Measurements from ENCODE around the gene GSDME.
"Not testable (repeated sequence)": the region's sequence is repeated elsewhere in the genome, so short reads cannot be mapped to it uniquely, and the experiment has no call there.

The GSDME gene

GRCh38 chr7:24757353-24758275, at the start of gene GSDME:
Gene GSDME (minus strand): TSS chr7:24757464. CDS start chr7:24749774, 7,690 bp downstream.
- no peak for FAIRE-seq

DNA sequence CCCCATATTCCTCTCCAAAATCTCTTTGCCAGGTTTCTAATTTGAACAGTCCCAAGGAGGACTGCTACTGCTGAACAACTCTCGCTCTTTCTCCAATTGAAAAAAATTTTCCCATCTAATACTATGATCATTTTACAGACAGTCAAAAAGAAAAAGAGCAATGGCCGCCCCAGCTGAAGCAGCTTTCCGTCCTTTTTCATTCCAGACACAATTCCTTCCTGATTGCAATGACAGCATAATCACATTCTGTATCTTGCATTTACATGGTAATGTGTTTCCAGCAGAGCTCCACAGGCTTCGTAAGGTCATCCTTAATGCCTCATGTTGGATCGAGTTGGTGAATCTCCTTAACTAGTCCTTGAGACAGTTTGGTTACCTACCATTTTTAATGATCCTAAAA, 45.0 kb upstream of the GSDME start:
- no peak for FAIRE-seq

DNA sequence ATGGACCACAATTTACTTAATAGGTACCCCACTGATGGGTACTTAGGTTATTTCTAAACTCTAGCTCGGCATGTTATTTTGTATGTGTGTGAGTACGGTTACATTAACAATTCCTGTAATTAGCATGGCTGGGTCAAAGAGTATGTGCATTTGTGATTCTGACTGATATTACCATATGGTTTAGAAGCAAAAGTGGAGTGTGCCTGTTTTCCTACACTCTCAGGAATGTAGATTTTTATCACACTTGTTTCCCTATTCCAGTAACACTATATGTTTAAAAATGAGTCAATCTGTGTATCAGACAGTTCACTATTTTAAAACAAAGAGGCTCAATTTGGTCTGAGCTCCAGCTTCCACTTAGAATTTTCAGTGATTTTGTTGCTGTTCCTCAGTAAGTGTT, 44.6 kb upstream of the GSDME start:
- no peak for FAIRE-seq

GRCh38 chr7:24800667-24801066, 43.4 kb upstream of the GSDME start:
- no peak for FAIRE-seq

DNA sequence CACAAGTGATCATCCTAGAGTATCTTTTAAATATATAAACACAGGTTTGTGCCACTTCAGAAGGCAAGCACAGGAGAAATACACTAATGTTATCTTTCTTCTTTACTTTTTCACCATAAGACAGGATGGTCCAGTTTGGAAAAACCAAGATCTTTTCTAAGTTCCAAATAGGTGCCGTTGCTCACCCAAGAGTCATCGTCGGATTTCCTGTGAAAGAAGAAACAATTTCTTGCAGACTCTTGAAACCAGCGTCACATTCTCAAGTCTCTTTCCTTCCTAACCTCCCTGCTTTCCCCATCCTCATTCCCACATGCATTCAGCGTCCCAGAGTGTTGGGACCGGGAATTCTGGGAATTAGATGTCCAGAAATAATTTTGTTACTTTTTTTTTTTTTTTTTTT, 42.8 kb upstream of the GSDME start:
- FAIRE-seq = no peak

DNA sequence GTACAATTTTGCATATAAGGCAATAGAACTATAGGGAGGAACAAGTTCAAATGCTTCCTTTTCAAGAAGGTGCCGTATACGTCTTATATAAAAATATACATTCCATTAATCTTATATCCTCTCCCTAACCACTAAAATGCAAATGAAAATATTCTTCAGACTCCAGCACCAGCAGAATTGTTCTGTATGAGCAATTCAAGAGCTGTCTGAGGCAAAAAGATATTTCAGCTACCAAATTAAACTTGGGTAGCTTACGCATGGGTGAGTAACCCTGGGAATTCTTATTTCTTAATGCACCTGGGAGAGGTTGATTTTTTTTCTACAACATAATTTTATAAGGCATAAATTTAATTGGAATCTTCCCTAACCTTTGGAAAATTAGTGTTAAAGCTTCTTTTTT, 42.2 kb upstream of the GSDME start:
- FAIRE-seq = no peak

GRCh38 chr7:24798261-24798660, 41.0 kb upstream of the GSDME start:
- no peak for FAIRE-seq

GRCh38 chr7:24797270-24797669, 40.0 kb upstream of the GSDME start:
- FAIRE-seq = no peak

DNA sequence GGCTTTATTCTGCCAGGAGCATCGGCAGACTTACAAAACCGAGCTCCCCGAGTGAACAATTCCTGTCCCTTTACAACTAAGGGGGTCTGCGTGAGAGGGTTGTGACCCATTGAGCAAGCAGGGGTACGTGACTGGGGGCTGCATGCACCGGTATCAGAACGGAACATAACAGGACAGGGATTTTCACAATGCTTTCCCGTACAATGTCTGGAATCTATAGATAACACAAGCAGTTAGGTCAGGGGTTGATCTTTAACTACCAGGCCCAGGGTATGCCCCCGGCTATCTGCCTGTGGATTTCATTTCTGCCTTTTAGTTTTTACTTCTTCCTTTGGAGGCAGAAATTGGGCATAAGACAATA, 38.1 kb upstream of the GSDME start:
- FAIRE-seq = no peak

GRCh38 chr7:24794751-24795406, 37.6 kb upstream of the GSDME start:
- FAIRE-seq = not testable (repeated sequence)

DNA sequence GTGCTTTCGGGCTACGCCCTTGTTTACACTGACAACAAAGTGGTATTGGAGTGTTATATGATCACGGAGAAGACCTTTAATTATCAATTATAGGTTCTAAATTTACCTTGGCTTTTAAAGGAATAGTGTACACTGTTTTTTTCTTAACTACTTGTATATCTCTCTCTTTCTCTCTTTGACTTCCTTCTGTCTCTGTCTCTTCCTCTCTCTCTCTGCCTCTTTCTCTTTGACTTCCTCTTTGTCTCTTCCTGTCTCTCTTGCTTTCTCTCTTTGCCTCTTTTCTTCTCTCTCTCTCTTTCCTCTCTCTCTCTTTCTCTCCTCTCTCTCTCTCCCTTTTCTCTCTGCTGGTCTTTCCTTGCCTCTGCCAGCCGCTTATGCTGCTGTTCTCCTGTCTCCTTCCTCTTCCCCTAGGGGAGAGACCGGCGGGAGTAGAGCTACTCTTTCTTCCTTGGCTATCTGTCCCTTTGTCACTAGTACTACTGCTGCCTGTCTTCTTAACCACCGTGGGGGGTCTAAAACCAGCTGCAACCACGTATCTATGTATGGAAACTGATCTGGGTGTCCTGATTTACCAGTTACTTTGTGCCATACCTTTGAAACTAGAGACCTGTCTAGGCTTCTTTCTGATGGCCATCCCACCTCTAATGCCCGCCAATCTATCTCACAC, 36.9 kb upstream of the GSDME start:
- FAIRE-seq = no peak

DNA sequence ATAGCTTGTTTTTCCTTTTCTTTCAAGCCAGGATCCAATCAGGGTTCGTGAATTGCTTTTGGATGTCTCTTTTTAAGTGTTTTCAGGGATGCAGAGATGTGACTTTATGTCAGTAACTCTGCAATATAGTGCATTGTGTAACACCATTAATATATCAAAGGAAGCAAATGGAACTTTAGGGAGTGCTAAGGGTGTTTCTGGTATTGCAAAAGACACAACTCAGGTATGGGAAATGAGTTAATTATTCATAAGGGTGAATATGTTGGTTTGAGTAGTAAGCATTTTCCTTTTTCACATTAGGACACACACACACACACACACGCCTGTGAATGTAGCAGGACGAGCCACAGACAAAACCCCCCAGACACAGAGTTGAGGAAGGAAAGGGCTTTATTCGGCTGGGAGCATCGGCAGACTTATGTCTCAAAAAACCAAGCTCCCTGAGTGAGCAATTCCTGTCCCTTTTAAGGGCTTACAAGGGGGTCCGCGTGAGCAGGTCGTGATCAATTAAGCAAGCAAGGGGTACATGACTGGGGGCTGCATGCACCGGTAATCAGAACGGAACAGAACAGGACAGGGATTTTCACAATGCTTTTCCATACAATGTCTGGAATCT, 31.8 kb upstream of the GSDME start:
- no peak for FAIRE-seq

- no peak for FAIRE-seq
These were observed 30.8 kb upstream of the GSDME start for GRCh38 chr7:24788075-24788474.

DNA sequence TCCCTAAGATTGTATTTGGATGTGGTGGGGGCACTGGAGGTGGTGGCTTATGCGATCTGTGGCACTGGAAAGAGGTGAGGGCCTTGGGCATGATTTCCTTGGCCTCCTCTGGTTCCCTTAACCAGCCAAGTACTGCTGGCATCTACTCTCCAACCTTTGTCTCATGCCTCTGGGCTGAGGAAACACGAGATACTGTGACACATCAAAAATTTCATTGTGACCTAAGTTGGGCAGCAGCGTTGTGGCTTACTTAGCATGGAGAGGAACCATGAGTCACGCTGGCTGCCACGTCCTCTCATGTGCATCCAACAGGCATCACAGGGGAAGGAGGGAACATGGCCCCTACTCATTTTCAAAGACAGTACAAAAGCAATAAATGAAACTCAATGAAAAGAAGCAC, 29.7 kb upstream of the GSDME start:
- FAIRE-seq = no peak

DNA sequence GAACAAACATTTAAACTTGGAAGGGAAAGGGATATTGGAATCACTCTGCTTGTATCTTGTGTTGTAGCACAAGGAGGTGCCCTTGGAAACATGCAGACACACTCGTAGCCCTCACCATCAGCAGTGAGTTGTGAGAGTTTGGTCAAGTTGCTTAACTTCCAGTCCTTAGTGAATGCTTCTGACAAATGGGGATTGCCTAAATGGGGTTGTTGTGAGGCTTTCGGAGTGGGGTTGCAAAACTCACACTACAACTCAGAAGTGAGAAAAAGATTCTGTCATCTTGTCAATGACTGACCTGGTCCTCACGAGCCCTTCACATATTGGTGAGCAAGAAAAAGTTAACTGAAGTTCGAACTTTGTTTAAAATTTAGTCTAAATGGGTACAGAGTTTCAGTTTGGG, 29.0 kb upstream of the GSDME start:
- no peak for FAIRE-seq

DNA sequence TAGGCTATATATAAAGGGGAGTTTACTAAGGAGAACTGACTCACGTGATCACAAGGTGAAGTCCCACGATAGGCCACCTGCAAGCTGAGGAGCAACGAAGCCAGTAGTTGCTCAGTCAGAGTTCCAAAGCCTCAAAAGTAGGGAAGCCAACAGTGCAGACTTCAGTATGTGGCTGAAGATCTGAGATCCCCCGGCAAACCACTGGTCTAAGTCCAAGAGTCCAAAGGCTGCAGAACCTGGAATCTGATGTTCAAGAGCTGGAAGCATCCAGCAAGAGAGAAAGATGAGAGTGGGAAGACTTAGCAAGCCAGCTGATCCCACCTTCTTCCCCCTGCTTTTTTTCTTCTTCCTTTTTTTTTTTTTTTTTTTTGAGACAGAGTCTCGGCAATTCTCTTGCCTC, 27.0 kb upstream of the GSDME start:
- no peak for FAIRE-seq

- no peak for FAIRE-seq
These were observed 26.4 kb upstream of the GSDME start for GRCh38 chr7:24783698-24784097.

DNA sequence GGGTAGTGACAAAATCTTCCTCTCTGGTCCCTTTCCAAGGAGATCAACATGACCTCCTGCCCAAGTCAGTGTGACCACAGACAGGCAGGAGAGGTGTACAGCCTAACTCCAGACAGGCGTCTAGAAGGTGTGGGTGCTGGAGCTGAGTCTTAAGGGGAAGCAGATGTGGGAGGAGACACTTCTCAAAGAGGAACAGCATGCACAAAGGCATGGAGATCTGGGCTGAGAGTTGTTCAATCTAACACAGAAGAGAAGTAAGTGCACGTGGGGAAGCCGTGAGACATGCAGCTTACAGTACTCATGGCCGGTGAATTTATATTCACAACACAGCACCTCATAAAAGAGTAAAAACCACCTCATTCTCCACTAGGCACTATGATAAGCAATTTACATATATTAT, 23.8 kb upstream of the GSDME start:
- FAIRE-seq = no peak

GRCh38 chr7:24779283-24779655, 22.0 kb upstream of the GSDME start:
- no peak for FAIRE-seq

DNA sequence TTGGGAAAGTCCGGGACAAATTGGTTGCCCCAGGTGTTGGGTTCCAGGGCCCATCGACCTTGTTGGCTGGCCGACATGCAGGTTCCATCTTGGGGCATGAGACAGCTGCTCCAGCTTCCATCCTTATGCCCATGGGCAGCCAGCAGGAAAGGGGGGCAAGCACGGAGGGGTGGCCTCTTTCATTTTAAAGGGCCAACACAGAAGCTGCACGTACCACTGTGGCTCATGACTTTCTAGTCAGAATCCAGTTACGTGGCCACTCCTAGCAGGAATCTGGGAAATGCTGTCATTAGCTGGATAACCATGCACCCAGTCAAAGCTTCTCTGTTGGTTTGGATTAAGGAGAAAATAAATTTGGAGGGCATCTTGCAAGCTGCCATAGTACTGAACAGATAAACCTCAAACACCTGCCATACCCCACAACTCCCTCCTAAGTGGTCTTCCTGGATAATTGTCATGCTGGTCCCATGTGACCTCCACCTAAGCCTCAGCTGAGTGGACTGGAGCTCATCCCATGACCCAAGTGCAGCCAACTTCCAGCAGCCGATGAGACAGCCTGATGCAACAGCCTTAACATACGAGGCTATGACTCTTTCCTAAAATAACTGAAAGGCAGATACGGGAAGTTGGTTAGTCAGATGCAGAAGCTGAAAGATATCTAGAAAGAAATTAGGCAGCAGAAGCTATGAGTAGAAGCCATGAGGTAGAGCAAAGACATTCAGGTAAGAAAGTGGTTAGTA, 21.4 kb upstream of the GSDME start:
- no peak for FAIRE-seq

DNA sequence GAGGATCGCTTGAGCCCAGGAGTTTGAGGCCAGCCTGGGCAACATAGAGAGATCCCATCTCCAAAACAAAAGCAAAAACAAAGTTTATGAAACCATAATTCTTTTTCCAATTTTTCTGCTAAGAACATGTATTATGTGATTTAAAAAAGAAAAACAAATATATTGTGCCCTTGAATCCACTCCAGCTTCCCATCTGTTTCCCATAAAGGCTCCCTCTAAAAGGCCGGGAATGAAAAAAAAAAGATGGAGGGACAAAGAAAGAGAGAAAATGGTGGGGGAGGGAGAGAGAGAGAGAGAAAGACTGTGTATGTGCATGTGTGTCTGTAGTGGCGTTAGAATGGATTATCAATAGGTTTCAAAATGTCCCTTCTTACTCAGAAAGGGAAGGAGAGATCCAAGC, 20.5 kb upstream of the GSDME start:
- FAIRE-seq = no peak

GRCh38 chr7:24773646-24774045, 16.4 kb upstream of the GSDME start:
- FAIRE-seq = no peak

- no peak for FAIRE-seq
These were observed 12.6 kb upstream of the GSDME start for GRCh38 chr7:24769851-24770250.

Measured in colon (tissue), 2 donors.